ENCODE results near the gene GPR68.

DNA sequence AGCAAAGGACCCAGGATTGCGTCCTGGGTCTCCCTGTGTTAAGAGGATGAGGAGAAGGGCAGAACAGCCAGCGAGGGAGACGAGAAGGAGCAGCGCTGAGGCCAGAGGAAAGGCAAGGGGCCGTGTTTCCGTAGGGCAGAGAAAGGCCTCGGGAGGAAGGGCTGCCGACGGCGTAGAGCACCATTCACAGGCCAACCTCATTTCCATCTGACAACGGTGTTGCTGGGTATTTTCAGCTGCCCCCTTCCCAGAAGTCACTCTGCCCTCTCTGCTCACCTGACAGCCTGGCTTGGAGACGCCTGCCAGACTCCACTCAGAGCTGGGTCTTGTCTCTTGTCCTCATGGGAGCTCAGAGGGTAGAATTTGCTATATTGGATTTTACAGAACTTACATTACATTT is 51.4 kb downstream of the GPR68 start:
- TF ChIP-seq CTCF (IDR thresholded peaks at IDR 0.05) (no peak), EP300 (IDR thresholded peaks at IDR 0.05) (no peak), POLR2A (IDR thresholded peaks at IDR 0.05) (no peak)
